Skeletal muscle cell (primary cell): ENCODE measurements around the gene PAX5.

Experiments used
- DNase-seq: peaks from one replicate; pipeline ENCODE4 v3.0.0-alpha.2; 2010; ENCODE audit warnings: low read depth
- H3K4me3 ChIP-seq: 2 replicates; pipeline ENCODE4 v1.5.1; 2011; ENCODE audit warnings: low read depth, mild to moderate bottlenecking, control low read depth, low read length, moderate library complexity

The PAX5 gene

DNA sequence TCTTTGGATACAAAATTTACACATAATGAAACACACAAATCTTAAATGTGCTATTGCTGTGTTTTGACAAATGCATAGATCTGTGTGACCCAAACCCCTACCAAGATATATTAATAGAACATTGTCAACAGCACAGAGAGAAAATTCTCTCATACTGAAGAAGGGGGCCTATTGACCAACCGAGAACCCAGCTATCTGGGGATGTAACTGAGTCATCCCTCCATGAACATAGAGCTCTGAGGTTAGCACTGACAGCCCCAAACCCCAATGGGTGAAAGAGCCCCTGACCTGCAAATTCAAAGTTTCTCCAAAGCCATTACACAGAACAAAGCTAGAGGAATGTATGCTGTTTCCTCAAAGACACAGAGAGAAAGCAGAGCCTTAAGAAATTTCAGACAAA, 180.8 kb downstream of the PAX5 start:
- no peak for DNase-seq
- H3K4me3 ChIP-seq, result no peak overlapping the region

DNA sequence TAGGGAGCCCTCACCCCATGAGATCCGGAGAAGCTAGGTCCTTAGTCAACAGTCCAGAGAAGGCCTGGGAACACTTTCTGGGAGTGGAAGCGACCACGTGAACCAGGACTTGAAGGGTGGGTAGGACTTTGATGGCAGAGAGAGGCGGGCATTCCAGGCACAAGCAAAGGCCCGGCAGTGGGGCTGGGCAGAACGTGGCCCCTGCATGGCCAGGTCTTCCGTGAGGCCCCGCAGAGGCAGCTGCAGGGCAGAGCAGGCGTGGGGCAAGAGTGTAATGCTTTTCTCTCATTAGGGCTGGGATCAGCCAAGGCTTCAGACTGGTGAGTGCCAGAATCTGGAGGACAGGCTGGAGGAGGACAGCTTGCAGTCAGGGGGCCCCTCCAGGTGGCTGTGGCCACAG, 184.1 kb downstream of the PAX5 start:
- no peak for DNase-seq
- H3K4me3 ChIP-seq, result no peak overlapping the region

- no peak for DNase-seq
- H3K4me3 ChIP-seq, result no peak overlapping the region
Measured at GRCh38 chr9:36848946-36849345, 185.1 kb downstream of the PAX5 start.

DNA sequence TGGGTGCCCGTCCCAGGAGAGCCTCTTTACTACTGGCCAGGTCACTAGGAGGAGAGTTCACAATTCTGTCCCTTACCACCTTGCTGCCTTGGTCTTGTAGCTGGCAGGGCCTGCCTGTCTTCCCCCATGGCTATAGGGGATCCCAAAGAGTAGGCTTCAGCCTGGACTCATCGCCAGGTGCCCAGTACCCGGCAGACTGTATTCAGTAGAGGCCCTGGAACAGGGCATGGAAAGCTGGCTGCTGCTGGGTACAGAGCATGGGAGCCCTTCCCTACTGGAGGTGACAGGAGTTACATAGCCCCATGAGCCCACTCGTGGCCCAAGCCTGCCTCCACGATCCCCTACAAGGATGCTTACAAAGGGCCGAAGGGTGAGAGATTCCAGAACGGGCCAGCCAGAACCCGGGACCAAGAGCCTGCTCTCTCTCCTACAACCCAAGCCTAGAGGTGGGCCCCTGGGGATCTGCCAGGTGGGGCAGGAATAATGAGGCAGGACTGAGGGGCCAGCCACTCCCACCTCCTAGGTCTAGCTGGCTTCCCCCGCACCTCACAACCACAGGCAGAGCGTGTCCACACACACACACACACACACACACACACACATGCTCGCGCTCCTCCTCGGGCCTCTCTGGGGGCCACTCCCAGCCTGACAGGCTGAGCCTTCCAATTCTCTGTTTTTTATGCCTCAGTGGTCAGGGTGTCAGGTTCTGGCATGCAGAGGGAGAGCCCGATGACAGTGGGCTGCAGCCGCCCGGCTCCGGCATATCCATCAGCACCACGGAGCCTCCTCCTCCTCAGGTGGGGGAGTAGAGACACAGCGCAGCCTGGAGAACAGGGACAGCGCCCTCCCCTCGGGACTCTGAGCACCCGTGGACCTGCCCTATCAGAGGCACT, 186.0 kb downstream of the PAX5 start:
- no peak for DNase-seq
- no peak overlapping the region for H3K4me3 ChIP-seq

DNA sequence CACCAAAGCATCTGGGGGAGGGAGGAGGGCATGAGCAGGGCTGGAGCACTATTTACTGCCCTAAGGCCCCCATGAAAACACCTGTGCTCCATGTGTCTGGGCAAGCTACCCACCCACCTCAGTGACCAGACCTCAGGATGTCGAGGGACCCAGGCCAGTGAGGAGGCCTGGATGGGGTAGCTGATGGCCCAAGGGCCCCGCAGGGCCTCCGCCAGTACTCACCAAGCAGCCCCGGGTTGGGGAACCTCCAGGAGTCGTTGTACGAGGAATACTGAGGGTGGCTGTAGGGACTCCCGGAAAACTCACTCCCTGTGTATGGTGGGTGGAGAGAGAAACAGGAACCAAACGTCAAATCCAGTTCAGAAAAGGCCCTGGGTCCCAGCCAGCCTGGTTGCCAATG, 187.4 kb downstream of the PAX5 start:
- no peak for DNase-seq
- H3K4me3 ChIP-seq, result no peak overlapping the region

DNA sequence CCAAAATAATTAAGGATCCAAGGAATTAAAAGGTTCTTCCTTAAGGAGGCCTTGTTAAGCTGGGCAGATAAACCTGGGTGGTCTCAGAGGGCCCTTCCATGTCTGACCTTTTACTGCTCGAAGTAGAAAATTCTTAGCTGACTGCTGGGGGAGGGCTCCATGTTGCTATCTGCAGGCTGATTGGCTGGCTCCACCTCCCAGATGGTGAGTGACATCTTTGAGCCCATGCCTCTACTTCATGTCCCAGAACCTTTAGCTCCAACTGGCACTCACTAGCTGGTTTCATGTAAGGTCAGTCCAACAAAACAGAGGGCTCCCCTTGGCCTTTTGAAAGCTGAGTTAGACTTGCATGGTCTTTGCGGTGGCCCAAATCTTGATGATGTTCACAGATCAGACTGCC, 188.2 kb downstream of the PAX5 start:
- no peak overlapping the region for H3K4me3 ChIP-seq
- DNase-seq, result no peak

GRCh38 chr9:36844961-36845360, 189.1 kb downstream of the PAX5 start:
- no peak for DNase-seq
- no peak overlapping the region for H3K4me3 ChIP-seq

GRCh38 chr9:36843964-36844363, 190.1 kb downstream of the PAX5 start:
- DNase-seq, result no peak
- no peak overlapping the region for H3K4me3 ChIP-seq

GRCh38 chr9:36842560-36843530, 191.2 kb downstream of the PAX5 start:
- DNase-seq, result no peak
- no peak overlapping the region for H3K4me3 ChIP-seq

GRCh38 chr9:36840898-36841536, 193.1 kb downstream of the PAX5 start:
- H3K4me3 ChIP-seq, result no peak overlapping the region
- no peak for DNase-seq

- DNase-seq, result no peak
- no peak overlapping the region for H3K4me3 ChIP-seq
Measured at GRCh38 chr9:36839131-36839885, 194.8 kb downstream of the PAX5 start.

- H3K4me3 ChIP-seq, result no peak overlapping the region
- no peak for DNase-seq
Measured at GRCh38 chr9:36837431-36838405, 196.3 kb downstream of the PAX5 start.

DNA sequence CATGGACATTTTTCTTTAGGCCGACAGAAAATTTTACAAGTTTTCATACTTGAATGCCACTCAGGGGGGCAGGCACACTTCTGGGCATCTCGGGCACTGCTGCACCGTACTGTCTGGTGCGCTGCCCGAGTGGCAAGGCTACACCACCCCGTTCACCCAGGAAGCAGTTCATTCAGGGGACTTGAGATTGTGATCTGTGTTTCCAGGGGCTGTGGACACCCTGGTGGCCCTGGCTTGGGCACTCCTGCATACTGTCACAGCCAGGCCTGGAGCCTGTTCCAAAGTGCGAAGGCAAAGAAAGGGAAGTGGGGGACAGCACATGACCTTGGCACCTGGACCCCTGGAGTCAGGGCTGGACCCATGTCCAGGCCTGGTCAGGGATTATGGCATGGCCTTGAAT, 197.6 kb downstream of the PAX5 start:
- no peak overlapping the region for H3K4me3 ChIP-seq
- DNase-seq, result no peak

- DNase-seq, result no peak
- no peak overlapping the region for H3K4me3 ChIP-seq
Measured at GRCh38 chr9:36835271-36835996, 198.6 kb downstream of the PAX5 start.

DNA sequence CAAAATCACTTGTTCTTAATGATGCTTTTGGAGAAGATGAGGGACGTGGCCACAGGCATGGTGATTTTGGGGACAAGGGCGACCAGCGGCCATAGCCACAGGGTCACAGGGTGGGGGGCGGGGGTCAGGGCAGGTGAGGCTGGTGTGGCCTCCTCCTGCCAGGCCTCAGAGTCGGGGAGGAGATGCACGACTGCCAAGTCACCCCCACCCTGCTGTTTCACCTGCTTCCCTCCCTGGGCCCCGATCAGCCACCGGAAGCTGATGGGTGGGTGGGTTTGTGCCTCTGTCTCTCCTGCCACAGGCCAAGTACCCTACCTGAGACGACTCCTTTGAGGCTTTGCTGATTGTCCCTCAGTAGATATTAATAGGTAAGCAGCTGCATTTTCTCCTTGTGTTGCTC, 199.3 kb downstream of the PAX5 start:
- no peak overlapping the region for H3K4me3 ChIP-seq
- no peak for DNase-seq

DNA sequence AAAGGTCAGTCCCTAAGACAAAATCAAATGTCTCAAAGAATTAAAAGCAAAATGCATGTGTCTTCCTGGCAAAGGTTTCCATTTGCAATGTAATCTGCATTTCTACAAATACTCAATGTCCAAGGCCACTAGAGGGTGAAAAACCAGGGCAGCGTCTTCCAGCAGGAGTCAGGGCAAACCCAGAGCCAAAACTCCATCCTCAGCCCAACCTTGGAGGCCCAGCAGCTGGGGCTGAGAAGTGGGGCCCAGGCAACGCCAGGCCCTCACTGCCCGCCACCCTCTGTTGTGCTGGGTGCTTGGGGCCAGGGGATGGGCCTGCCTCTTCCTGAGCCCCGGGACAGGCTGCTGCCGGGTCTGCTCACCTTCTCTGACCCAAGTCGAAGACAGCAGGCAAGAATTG, 200.1 kb downstream of the PAX5 start:
- DNase-seq, result no peak
- H3K4me3 ChIP-seq, result no peak overlapping the region

GRCh38 chr9:36832164-36832795, 201.8 kb downstream of the PAX5 start:
- DNase-seq, result no peak

More at GRCh38 chr9:36832164-36832795, 201.8 kb downstream of the PAX5 start:
- no peak overlapping the region for H3K4me3 ChIP-seq
